Stimulated activated naive CD4-positive, alpha-beta T cell treated with Interleukin-2 at 50 U/mL for 16 hours (primary cell): ENCODE measurements around the gene ARHGDIA.

ENCODE experiments used
- DNase-seq: peaks from one replicate; lab custom pipeline; 2025; lab: John Stamatoyannopoulos, UW

The ARHGDIA gene

GRCh38 chr17:81888105-81888987, 17.2 kb upstream of the ARHGDIA start:
- no peak for DNase-seq

DNA sequence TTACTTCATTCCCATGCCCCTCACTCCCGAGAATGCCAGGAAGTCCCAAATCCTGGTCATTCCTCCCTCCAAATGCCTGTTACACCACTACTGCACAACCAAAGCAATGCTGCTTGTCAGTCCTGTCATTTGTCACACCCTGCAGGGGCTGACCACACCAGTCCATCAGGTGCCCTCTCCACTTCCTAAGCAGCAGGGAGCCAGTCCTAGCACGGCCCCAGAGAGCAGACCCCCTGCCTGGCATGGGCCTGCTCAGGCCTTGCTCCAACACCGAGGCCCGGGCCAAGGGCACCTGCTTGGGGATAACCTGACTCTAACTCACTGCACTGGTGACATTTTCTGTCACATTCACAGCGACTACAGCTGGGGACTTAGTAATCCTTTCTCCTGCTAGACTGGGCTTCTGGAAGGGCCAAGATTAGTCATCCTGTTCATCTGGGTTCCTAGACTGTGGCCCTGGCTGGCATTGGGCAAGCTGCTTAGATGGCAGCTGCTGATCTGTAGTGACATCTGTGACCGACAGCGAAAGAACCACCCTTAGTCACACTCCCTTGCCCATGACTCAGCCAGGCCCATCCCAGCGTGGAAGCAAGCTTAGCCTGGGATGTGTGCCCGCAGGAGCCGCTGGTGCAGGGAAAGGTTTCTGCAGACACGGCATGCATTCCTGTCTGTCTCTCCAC, 14.9 kb upstream of the ARHGDIA start:
- no peak for DNase-seq

DNA sequence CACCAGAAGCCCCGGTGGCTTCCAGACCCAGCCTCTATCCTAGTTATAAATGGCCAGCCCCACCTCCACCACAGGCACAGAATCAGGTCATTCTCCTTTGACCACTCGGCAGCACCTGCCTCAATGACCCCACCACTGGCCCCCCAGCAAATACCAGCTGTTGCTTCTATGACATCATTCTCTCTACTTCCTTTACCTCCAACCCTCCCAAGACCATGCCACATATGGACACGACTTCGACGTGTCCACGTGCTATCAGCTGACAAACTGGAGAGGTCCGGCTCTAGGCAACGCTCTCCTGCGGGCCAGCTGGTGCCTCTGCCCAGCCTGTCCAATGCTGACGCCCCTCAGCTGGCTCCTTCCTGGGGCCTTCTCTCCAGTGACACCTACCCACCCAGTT, 14.3 kb upstream of the ARHGDIA start:
- DNase-seq, result no peak

DNA sequence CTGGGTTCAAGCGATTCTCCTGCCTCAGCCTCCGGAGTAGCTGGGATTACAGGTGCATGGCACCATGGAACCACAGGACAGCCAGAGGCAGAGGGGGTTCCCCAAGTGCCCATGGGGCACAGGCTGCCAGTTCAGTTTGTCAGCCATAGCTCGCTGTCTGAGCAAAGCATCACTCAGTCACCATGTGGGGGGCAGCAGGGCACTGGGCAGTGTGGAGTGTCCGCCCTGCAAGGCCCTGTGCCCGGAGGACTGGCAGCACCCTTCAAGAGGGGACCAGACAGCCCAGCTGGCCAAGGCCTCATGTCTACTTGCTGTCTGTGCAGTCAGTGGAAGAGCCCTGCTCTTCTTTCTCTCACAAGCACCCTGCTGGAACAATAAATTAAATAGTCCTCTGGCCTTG, 13.8 kb upstream of the ARHGDIA start:
- DNase-seq, result no peak

DNA sequence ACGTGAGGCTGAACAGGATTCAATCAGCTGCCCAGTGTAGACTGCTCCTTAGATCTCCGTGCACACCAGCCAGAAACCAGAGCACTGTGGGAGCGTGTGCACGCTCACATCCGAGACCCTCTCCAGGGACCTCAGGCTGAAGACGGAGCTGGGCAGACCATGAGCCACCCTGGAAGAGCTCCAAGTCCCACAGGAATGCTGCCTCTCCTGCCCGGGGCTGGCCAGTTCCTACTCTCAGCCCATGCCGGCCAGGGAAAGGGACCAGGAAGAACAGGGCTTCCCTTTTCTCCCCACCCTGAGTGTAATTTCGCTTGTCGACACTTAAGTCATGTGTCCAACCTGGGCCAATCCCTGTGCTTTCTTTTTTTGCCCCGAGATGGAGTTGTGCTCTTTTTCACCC, 13.4 kb upstream of the ARHGDIA start:
- no peak for DNase-seq

- DNase-seq, result no peak
These were observed 8.0 kb upstream of the ARHGDIA start for GRCh38 chr17:81879121-81879520.

DNA sequence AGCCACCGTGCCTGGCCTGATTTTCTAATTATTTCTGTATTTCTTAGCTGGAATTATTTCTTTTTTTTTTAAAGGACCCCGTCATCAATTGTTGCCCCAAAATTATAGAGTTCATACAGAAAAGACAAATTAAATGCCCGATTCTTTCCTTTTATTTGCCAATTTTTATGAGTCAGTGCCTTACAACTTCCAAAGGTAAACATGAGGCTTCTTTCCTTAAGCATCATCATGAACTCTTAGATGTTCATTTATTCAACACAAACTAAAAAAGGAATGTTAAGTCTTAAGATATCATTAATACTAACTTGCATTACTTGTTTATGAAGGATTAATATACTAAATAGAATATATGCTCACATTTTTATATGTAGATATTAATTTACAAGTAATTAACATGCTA, 7.2 kb upstream of the ARHGDIA start:
- no peak for DNase-seq

DNA sequence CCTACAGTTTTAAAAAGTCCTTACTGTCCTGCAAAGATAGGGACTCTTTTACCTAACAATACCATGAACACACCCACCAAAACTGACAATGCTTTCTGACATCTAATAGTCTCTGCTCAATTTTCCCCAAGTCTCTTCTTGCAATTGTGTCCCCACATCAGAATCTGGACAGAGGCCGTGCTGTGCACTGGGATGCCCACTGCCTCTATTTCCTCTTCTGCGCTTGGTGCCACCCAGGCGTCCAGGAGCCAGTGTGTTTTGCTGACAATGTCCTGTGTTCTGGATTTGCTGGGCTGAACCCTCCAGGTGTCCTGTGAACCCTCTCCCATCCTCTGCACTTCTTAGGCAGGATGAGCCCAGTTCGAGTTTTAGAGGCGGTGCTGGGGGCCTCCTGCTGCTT, 6.4 kb upstream of the ARHGDIA start:
- no peak for DNase-seq

DNA sequence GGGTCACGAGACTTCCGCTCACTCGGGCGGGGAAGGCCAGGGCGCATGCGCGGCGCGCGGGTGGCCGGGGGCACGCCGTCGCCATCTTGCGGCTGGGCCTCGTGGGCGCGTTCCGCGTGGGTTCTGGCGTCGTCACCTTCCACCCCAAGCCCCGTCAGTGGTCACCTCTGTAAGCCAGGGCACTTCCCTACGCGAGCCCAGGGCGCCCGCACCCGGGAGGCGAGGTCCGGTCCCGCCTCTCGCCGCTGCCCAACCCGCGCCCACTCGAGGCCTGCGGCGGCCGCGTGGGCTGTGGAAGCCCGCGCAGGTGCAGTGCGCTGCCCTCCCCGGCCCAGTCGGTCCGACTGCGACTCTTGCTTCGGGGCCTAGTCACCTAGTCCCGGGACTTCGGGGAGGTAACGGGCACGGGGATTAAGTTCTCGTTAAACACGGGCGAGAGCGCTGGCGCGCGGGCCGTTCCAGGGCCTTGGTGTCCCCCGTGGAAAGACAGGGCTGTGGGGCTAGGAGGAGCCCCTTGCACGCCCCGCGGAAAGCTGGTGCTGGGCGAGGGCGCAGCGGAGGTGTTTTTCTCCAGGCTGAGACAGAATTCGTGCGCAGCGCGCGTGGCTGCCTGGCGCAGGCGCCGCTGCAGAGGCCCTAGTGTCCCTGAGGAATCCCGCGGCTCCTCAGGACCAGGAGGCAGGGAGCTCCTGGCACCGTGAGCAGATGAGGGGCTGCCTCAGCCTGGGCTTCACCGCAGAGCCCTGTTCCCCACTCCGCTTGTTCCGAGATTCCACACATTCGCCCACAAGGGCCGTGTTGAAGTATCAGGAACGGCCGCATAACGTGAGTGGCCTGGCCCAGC, 472 bp upstream of the ARHGDIA start:
- peak; percentile 92 for DNase-seq

DNA sequence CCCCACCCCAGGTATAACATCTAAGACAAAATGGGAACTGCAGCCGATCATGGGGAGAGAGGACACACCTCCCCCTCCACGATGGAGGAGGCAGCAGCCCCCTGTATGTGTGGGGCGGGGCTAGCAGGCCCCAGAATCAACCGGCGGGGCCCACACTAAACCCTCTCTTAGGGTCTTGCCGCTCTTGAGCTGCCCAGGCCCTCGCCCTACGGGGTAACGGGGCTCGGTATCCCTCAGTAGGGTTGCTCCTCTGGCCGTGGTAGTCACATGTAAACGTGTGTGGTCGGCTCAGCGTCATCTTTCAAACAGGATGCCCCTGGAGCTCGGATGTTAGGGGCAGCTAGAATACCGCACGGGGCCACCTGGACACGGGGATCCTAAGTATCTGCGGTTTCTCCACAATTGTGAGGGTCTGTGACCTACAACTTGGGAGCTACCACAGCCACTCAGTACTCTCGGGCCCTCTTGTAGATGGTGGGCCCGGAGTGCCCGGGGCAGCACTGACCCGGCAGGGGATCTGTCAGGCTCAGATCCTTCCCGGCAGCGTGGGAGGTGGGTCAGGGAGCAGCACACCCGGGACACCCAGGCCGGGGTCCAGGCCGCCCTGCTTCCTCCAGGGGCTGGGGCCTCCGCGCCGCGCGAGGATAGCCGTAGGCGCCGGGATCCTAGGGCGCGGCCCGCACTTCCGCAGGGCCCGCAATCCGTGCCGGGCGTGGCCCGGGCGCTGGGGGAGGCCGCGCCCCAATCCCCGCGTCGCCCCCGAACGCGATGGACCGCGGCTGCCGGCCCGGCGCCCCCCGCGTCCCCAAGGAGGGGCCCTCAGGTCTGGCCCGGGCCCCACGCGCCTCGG, 781 bp downstream of the ARHGDIA start:
- DNase-seq, result no peak

- DNase-seq, result peak; percentile 40
These were observed 1.7 kb downstream of the ARHGDIA start for GRCh38 chr17:81869221-81870130.

DNA sequence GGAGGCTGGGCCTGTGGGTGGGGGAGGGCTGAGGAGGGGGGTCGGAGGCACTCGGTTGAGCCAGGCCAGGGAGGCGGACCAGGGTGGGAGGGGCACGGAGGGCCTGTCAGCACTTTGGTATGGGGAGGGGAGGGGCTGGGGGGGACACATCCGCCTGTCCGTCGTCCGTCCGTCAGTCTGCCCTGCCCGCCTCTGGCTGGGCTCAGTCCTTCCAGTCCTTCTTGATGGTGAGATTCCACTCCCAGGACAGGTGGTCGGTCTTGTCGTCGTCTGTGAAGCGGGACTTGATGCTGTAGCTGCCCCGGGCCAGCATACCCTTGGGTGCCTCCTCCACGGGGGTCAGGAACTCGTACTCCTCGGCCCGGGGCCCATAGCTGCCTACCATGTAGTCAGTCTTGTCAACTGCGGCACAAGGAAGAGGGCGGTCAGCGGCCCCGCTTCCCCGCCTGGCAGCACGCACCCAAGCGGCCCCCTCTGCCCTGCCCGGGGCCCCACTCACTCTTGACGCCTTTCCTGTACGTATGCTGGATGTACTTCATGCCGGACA, 2.4 kb downstream of the ARHGDIA start:
- no peak for DNase-seq

- no peak for DNase-seq
These were observed 3.0 kb downstream of the ARHGDIA start for GRCh38 chr17:81867991-81868673.

DNA sequence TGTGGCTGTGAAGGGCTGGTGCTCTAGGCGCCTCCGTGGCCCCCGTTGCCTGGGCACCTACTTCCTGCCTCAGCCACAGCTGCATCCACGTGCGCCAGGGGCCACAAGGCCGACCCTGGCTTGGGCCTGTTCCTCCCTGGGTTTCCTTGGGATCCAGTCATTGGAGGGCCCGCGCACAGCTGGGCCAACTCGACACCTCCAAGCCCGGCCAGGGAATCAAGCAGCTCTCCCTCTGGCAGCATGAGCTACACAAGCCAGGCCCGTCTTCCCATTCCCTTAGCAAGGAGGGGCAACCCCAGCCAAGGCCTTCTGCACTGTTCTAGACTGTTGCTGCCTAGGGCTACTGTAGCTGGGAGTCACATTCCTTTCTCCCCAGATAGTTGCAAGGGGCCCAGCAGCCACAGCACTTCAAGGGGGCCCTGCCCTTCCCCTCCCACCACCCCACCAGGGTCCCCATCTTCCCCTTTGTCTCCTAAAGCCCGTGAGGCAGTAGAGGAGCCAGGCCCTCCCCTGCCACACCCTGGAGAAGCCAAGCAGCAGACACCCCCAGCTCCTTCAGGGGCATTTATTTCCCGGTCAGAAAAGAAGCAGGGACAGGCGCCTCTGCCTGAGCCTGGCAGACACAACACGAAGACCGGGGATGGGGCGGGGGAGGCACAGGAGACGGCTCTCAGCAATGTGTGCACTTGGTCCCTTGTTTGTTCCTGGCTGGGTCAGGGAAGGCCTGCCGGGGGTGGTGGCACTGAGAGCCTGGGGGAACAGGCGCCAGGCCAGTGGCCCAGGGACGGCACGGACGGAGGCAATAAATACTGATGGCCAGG, 3.8 kb downstream of the ARHGDIA start:
- no peak for DNase-seq

DNA sequence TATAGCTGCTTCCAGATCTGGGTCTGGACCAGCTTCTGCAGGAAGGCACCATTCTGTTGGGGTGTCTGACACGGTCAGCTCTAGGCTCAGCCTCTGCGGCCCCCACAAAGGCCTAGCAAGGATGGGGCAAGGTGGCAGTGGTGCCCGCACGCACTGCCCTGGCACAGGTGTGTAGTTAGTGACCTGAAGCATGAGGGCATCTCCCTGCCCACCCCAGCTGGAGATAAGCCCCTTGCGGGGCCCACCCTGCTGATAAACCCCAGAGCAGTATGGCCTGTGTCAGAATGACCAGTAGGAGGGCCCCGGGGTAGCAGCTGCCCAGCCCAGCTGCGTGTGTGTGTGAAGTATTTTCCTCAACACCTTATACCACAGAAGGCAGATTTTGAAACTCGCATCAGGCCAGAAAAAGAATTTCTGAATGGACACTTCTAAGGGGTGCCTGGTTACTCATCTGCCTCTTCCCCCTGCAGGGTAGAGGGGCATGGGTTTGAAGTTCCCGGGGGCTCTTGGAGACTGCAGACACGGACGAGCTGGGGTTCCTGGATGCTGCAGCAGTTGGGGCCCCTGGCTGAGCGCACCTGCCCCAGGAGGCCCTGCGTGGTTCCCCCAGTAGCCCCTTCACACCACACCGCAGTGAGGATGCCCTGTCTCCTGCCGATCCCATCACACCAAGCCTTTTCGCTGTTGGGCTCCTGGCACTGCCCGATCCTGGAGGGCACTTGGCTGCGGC, 4.5 kb downstream of the ARHGDIA start:
- DNase-seq, result no peak

GRCh38 chr17:81865733-81866439, 5.3 kb downstream of the ARHGDIA start:
- DNase-seq, result no peak

DNA sequence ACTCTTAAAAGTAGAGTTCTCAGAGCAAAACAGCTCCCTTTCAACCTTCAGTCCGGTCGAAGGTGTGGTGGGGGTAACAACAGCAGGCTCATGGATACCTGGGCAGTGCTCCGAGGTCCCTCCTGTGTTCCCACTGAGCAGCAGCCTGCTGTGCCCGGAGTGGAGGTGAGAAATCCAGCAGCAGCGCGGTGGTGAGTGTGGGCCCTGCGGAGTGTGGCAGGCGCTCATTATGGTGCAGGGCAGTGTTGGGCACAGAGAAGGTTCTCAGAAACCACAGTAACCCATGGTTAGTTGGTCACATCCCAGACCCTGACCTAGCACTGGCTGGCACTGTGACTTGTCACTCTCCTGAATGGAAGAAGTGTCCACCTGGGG, 5.8 kb downstream of the ARHGDIA start:
- DNase-seq, result no peak
